LHCN-M2 (cell line): ENCODE data around the gene HMGA1. TPM values are rescaled to one million over a fixed set of nuclear protein-coding genes. Genes with fewer than 3 reads are reported as not detected.
A peak's percentile ranks its signal among the peaks of the same experiment; 100 is the strongest.

Experiments
- DNase-seq: peaks from one replicate; pipeline ENCODE4 v3.0.0-alpha.2; 2012; ENCODE audit warnings: low read depth
- total RNA-seq: library from RNA; depleted of rRNA; stranded (reverse); fragments of >200 nt; gene quantifications from 2 replicates; pipeline ENCODE4 v1.2.3, GENCODE V29; 2014

Gene HMGA1
- total RNA-seq, 1 experiment from 2014 or later = 508 TPM

GRCh38 chr6:34223956-34224940, 12.4 kb upstream of the HMGA1 start:
- DNase-seq = peak; percentile 93

GRCh38 chr6:34225551-34225950, 11.1 kb upstream of the HMGA1 start:
- DNase-seq = no peak

GRCh38 chr6:34226066-34226465, 10.6 kb upstream of the HMGA1 start:
- no peak for DNase-seq

- no peak for DNase-seq
Measured at GRCh38 chr6:34226731-34227586, 9.7 kb upstream of the HMGA1 start.

GRCh38 chr6:34227761-34228421, 8.8 kb upstream of the HMGA1 start:
- peak; percentile 46 for DNase-seq

- DNase-seq = no peak
Measured at GRCh38 chr6:34229877-34230276, 6.8 kb upstream of the HMGA1 start.

GRCh38 chr6:34230653-34231371, 5.9 kb upstream of the HMGA1 start:
- DNase-seq = no peak

GRCh38 chr6:34231566-34232336, 4.9 kb upstream of the HMGA1 start:
- DNase-seq = no peak

GRCh38 chr6:34232901-34233300, 3.8 kb upstream of the HMGA1 start:
- DNase-seq = peak; percentile 49

GRCh38 chr6:34233867-34234266, 2.8 kb upstream of the HMGA1 start:
- DNase-seq = no peak

GRCh38 chr6:34234667-34235306, 1.9 kb upstream of the HMGA1 start:
- DNase-seq = no peak

GRCh38 chr6:34235307-34236130, 1.2 kb upstream of the HMGA1 start:
- DNase-seq = no peak

GRCh38 chr6:34236131-34236442, 586 bp upstream of the HMGA1 start:
- DNase-seq = no peak

- DNase-seq = no peak
Measured at GRCh38 chr6:34237316-34237721, 646 bp downstream of the HMGA1 start.

GRCh38 chr6:34237722-34238584, 1.3 kb downstream of the HMGA1 start:
- DNase-seq = peak; percentile 53

- peak; percentile 33 for DNase-seq
Measured at GRCh38 chr6:34238585-34239499, 2.2 kb downstream of the HMGA1 start.

- DNase-seq = no peak
Measured at GRCh38 chr6:34239500-34239825, 2.8 kb downstream of the HMGA1 start.
